NOMO-1 treated with DMSO at 0.1 percent for 48 hours (cell line): ENCODE data around the gene DST.
"Not testable (repeated sequence)": the region's sequence is repeated elsewhere in the genome, so short reads cannot be mapped to it uniquely, and the experiment has no call there.

ENCODE experiments used
- DNase-seq: peaks from one replicate; lab custom pipeline; 2025; ENCODE audit not compliant: unreplicated experiment; lab: John Stamatoyannopoulos, UW

Gene DST

DNA sequence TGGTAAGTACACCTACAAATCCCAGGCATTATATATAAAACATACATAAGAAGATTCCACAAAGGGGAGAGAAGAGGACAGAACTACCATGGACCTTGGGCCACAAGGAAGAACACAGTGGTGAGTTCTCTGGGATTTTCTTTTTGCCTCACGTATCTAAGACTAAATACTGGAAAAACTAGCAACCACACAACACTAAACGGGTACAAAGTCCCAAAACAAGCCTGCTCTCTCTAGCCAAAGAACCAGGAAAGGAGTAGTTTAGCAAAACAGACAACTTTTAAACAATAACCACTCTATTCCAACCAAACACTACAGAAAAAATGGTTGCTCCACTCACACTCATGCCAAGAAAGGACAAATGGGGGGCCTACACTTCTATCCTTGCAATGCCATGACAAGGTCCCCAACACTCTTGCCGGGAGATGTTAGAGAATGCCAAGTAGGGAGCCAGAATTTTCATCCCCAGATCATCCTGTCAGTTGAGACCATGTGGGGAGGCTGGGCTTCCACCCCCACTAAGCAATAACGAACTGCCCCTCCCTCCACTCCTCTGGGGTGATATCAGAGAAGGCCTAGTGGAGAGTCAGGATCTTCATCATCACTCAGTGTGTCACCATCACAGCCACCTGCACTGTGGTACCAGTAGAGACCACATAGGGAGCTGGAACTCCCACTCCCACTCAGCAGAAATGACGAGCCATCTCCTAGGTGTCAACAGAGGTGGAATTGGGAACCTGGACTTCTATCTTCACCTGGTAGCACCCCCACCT, 123.5 kb downstream of the DST start:
- DNase-seq = no peak

DNA sequence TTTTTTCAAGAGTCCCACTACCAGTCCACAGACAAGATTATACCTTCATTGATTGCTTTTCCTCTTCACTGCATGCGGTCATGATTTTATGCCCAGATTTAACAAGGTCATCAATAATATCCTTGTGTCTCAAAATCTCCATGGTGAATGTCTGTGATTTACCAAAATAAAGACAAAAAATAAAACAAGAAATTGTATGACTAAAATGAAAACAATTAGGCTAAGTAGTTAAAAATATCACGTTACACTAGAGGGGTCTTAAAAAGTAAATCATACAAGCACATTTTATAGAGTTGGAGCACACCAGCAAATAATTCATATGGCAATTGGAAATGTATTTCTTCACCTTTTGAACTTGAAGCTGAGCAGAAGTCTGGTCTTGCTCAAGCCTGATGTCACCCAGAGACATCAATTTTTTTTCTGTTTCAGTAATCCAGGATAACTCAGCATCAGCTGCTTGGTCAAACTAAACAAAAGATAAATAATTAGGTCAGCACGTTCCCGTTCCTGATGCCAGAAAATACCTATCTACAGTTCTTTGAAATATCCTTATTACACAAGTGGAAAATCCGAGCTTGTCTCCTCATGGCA, 125.4 kb downstream of the DST start:
- no peak for DNase-seq

DNA sequence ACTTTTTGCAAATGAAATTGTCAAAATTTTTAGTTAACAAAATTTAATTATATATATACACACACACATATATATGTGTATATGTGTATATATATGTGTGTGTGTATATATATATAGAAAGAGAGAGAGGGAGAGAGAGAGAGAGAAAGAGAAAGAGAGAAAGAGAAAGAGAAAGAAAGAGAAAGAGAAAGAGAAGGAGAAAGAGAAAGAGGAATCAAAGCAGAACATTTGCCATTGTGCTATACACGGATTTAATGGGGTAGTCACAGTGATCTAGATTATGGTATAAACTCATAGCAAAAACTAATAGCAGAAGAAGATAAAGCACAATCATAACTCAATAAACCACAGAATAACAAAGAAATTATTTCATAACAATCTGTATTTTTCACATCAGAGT, 126.7 kb downstream of the DST start:
- no peak for DNase-seq

DNA sequence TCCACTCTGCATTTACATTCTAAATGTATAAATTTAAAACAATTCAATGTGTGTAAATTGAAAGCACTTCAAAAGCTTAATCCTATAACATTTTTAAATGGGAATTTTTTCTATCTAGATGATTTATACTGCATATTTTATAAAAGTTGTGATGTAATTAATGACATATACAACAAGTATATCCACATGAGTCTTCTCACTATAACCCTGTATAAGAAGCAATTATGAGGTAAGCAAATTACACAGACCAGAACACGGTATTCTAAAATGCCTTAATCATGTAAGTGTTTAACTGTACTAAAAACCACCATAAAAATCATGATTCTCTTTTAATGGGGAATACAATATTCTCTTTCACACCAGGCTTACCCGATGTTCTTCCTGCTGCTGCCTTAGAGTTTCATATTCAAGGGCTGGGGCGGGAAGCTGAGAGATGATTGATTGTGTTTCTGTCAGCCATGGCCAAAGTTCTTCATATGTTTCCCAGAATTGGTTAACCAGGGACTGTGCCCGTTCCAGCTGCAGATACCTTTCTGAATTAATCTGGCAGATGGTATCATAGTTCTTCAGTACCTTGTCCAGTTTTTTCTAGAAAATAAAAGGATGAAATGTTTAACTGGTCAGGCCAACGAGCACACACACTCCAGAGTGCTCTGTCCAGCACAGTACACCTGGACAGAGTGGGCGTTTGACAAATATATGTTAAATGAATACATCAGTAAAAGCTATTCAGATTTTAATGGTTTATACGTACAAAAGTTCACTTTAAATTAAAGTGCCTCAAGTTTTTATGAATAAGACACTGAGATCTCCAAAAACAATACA, 127.4 kb downstream of the DST start:
- DNase-seq = no peak

DNA sequence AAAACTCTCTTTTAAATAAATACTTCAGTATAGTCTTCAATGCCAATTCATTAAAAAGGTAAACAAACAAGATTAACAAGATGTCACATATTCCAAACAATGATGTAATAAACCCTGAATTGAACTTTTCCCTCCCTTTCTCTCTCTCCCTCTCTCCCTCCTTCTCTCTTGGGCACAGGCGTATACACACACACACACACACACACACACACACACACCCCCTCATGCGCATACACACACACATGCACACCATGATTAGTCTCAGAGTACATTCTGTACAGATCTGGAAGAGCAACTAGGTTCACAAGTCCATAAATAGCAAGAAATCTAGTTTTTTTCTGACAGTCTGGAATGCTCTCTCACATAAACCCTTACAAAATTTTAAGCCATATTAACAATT, 128.3 kb downstream of the DST start:
- no peak for DNase-seq

DNA sequence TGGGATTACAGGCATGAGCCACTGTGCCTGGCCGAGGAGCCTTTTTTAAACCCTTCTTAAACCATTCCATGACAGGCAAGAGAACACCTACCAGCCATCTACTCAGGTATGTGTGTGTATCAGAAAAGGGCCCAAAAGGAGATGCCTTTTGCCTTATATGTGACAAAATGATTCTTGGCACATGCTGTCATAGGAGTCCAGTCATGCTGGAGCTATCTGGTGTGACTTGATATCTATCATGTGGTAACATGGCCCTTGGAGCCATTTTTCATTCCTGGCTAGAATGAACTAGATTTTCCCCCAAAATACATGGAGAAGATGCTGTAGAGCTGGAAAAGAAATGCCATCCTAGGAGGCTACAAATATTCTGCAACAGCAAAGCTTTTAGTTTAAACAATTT, 129.1 kb downstream of the DST start:
- no peak for DNase-seq

DNA sequence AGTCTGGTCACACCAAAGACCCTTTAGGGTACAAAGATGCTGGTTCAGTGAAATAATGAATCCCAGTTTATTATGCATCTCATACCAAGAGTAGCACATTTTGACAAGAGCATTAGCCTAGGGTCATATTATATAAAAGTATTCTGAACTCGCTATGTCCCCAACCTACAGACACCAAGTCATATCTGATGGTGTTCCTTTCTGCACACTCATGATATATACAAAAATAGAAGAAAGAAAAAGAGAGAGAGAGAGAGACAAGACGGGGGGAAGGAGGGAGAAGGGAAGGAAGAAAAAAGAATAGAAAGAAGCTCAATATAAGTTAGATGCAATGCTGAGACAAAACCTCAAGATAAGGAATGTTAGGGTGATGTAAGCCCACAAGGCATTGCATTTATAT, 131.1 kb downstream of the DST start:
- DNase-seq = no peak

DNA sequence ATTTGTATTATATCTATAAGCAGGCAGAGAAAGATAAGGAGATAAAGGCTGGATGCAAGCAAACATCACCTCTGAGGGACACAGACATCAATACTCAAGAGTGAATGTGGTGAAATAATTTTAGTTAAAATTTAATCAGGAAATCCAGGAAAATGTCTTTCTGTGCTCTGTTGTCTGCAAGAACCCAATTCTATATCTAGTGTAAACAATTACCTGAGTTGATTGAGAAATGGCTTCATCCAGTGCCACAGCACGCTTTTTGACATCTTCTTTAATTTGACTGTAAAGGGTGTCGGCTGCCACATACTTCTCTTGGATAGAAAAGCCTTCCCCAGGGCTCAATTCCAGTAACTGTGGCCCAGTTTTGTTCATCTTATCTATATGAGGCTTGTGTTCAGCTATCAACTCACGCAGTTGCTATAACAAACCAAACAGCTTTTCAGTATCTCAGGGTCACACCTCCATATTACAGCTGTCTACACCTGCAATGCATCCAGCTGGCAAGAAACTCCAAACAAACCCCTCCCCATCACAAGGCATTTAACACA, 131.6 kb downstream of the DST start:
- DNase-seq = no peak

DNA sequence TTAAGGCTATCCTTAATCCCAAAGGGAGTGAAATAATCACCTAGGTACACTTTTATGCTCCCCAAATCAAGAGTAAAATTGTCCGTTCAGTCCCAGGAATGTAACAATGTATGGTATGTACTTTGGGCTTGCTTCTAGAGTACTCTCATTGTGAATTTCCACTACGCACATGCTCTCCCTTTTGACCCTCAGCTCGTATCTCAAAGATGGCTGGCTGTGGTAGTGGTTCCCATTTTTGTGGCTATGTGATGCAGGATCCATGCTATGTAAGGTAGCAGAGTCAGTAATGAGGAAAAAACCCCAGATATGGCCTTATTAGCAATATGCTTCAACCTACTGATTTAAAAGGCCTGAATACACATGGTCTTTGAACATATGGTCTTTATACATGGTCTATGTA, 133.7 kb downstream of the DST start:
- DNase-seq = no peak

DNA sequence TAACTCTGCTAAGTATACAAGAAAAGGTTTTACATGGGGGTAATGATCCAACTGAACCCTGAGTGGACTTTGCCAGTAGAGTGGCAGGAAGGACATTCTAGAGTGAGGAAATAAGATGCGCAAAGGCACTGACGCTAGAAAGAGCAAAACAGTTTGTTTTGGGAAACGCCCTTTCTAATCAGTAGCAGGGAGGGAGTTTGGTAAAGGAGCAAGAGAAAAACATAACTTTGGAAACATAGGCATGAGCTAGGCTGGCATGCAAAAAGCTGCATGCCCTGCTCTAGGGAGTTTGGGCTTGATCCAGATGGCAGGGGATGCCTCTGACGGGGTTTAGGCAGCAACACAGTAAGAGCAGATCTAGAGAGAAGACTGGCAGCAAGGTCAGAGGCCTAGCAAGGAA, 135.2 kb downstream of the DST start:
- DNase-seq = no peak

DNA sequence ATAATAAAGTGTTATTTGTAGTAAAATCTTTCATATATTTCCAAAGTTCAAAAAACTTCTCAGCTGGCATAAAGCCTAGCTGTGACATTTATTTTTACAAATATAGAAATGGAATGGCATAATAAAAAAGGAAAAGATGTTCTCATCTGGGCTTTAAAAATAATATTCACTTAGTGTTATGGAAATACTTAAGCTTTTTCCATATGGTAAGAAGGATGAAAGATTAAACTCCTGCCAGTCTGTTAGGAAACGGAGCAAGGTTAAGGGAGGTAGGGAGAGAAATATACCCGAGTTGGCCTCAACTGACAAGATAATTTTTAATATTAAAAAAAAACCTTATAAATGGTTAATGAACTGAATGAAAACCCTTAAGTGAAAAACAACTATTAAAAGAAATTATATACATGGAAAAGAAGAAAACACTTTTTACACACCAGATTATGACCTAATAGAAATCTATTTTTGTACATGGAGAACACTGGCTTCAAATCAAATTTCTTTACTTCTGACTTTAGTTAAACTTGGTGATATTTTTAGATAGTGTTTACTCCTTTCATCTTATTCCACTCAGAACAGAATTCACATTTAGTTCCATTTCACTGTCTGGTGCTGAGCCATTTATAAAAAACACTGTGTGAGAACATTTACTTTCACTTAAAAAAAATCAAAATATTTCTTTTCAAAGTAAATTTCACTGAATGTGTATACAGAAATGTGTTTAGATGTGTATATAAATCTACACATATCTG, 137.0 kb downstream of the DST start:
- no peak for DNase-seq

DNA sequence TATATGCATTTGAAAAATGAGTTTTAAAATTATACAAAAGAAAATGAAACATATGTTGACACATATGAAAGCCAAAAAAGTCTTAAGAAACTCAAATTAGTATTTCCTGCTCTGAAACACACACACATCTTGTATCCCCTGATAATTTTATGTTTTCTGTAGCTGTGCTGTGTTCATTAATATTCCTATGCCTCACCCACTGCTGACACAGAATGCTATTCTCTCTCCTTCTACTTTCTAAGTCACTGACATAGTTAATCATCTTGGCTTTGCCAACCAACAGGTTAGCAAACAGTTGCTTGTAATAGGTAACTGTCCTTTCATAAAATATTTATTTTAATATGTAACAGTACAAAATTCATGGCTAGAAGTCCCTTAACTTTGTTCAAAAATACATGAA, 140.7 kb downstream of the DST start:
- no peak for DNase-seq

DNA sequence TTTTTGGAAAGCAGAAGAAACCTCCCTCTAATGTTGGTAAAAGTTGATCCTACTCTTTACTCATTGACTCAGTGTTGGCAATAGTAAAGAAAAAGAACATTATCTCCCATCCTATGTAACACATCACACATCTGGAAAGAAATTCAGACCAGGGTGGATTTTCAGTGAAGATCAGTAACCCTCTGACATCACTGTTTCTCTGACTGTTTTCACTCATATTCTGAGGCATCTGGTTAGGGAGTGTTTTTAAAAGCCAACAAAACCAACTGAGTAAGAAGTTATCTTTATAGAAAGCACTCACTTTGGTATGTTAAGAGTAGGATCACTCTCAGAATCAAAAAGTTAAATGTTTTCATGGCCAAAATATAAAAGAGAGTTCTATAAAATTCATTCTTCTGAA, 143.6 kb downstream of the DST start:
- no peak for DNase-seq

DNA sequence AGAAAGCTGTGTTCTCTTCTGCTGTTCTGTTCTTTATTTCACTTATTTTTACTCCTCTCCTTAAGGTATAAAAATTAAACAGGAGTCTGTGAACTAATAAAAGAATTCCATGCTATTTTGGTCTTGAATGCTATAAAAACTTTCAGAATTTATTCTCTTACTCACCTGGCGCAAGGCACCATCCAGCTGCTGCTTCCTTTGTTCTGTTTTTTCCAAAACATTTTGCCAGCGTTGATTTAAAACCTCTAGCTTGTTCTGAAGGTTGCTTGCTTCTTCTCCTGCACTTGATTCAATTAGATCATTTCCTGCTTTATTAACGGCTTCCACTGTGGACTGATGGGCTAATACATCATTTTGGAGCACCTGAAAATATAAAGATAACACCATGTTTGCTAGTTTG, 145.0 kb downstream of the DST start:
- no peak for DNase-seq

DNA sequence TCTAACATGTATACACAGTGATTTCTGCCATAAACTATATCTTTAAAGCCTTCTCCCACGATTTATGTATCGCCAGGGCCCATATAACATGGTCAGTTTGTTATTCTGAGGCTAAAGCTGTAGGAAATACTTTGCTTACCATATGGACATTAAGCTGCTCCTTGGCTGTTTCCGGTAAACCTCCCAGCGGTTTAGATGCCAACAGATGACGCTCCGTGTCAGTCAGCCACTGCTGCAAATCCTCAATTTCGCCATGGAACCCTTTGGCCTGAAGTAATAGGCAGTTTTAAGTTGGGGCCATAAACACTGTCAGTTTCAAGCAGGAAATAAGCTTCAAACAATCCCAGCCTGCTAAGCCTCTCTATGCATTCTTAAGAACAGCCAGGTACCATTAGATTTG, 145.4 kb downstream of the DST start:
- no peak for DNase-seq

DNA sequence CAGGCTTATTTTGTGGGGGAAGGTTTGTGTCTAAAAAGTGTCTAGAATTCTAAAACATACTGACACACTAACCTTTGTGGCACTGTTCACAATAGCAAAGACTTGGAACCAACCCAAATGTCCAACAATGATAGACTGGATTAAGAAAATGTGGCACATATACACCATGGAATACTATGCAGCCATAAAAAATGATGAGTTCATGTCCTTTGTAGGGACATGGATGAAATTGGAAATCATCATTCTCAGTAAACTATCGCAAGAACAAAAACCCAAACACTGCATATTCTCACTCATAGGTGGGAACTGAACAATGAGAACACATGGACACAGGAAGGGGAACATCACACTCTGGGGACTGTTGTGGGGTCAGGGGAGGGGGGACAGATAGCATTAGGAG, 146.0 kb downstream of the DST start:
- DNase-seq = not testable (repeated sequence)

DNA sequence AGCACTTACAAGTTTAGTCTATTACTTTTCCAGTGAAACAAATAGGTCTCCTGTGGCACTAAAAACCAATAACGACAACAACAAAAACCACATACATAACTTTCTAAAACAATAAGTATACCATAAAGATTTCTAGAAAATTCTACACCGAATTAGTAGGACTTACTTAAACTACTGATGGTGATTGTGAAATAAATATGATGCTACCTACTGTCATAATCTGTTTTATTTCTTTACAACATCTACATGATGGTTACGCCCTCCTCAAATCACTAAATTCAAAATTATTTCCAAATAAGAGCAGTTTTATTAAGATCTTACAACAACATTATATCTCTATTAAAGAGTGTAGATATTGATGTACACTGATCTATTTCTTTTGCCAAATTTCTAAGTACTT, 147.0 kb downstream of the DST start:
- no peak for DNase-seq

DNA sequence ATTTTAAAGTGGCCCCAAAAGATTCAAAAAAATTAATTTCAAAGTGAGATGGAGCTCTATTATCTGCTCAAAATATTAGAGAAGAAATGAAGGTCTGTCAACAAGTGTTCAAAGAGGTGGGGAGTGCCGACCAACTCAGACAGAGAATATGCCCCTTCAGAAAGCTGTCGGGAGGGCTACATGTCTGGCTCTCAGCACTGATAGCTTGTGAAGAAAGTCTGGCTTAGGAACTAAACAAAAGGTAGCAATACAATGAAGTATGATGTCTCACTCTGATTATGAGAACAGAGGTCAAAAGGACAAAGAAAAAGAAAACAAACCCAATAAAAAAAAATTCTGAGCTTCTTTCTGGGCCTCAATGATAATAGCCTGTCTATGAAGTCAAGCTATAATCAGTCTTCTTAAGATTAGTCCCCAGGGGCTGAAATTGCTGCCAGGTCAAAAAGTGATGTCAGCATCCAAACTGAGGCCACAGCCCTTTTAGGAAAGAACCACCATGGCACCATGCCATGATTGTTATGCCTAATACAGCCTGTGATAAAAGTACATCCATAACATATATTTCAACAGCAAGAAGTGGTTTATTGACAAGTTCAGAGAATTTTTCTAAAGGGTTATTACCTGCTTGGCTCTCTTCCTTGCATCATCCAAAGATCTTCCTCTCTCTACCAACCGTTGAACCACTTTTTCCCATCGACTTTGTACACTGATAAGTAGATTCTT, 150.9 kb downstream of the DST start:
- no peak for DNase-seq

DNA sequence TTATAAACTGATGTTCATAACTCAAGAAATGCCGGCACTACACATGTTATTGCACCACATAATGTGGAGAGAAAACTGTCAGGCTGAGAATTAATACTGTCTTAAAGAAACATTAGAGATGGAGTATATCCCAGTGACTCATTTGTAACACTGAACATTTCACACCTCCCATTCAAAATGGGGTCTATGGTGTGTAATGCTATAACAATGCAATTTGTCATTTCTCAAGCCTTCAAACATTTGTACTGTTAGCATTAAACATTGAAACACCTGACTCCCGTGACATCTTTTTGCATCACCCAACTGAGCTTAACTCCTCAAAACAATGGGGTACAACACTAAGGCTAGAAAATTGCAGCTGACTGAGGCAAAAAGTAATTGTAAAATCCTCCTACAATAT, 151.7 kb downstream of the DST start:
- no peak for DNase-seq

DNA sequence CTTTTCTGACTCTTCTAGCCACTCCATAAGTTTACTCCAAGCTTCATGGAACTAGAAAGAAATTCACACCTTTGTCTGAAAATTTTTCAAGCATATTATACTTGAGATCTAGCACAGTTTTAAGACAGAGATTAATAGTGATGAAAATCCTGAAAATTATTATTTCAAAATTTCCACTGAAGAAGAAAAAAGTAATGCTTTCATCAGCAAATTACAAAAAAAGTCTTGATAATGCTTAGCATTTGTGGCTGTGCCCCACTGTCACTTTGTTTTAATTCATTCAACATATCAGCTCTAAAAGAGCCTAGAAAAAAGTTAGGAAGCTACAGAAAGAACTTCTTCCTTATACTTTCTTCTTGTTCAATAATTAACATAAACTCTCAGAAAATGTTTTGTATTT, 153.1 kb downstream of the DST start:
- DNase-seq = no peak

DNA sequence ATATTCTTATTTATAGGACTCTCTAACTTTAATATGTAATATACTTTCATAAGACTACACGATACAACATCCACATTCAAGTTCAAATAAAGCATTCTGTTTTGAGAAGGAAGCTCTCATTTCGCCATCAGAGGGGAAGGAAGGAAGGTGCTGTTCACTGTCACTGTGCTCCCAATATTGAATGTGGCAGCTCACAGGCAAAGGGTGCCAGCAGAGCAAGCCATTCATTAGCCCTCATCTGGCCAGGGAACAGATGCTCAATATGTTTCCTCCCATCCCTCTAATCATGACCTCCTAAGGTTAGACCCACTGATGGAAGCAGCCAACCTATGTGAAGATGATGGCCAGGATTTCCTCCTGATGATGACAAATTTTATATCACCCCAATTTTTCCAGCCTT, 154.4 kb downstream of the DST start:
- no peak for DNase-seq
